Measurements from ENCODE around the gene CT45A9. TPM values are rescaled to one million over a fixed set of nuclear protein-coding genes. Genes with fewer than 3 reads are reported as not detected.
"Not testable (repeated sequence)": the region's sequence is repeated elsewhere in the genome, so short reads cannot be mapped to it uniquely, and the experiment has no call there.

CT45A9 gene
- not detected for total RNA-seq

DNA sequence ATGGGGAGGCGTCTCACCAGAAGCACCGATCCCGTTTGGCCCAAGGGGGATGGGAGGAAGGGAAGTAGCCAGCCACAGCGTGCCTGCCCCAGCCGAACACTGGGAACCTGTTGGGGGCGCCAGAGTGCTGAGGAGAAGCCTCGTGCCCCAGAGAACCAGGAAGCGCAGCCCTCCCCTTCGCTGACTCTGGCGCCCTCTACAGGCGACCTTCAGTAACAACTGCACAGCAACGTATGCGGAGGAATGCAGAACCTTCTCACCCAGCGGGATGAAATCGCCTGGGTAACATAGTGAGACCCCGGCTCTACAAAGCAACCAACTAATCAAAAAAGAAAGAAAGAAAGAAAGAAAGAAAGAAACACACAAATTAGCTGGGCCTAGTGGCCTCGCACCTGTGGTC lies at the start of gene CT45A9:
TSS of gene CT45A9 (minus strand) at position 101 of the 400 bp plus-strand sequence. CDS start 3,751 bp downstream, outside the sequence.
- H3K4me3 ChIP-seq (ENCODE audit: low read length in 3 of 3); H3K4me1 ChIP-seq (ENCODE audit: control insufficient read depth in 3 of 3, insufficient read depth in 3 of 3, low read length in 3 of 3); H3K9me3 ChIP-seq (ENCODE audit: control insufficient read depth in 3 of 3, low read length in 3 of 3); H3K9ac ChIP-seq (ENCODE audit: low read depth in 1 of 3, low read length in 3 of 3); H3K27ac ChIP-seq (ENCODE audit: low read depth, low read length); H3K36me3 ChIP-seq (ENCODE audit: control insufficient read depth in 3 of 3, insufficient read depth in 3 of 3, low read length in 3 of 3); H3K27me3 ChIP-seq (ENCODE audit: control insufficient read depth in 3 of 3, insufficient read depth in 3 of 3, low read length in 3 of 3): not testable (repeated sequence)

GRCh38 chrX:135920516-135920915 lies 48.9 kb upstream of the CT45A9 start:
- not testable (repeated sequence) for H3K27ac ChIP-seq (ENCODE audit: low read depth, low read length); H3K36me3 ChIP-seq (ENCODE audit: control insufficient read depth in 3 of 3, insufficient read depth in 3 of 3, low read length in 3 of 3); H3K4me1 ChIP-seq (ENCODE audit: control insufficient read depth in 3 of 3, insufficient read depth in 3 of 3, low read length in 3 of 3); H3K9ac ChIP-seq (ENCODE audit: low read depth in 1 of 3, low read length in 3 of 3); H3K9me3 ChIP-seq (ENCODE audit: control insufficient read depth in 3 of 3, low read length in 3 of 3); H3K4me3 ChIP-seq (ENCODE audit: low read length in 3 of 3); H3K27me3 ChIP-seq (ENCODE audit: control insufficient read depth in 3 of 3, insufficient read depth in 3 of 3, low read length in 3 of 3)

DNA sequence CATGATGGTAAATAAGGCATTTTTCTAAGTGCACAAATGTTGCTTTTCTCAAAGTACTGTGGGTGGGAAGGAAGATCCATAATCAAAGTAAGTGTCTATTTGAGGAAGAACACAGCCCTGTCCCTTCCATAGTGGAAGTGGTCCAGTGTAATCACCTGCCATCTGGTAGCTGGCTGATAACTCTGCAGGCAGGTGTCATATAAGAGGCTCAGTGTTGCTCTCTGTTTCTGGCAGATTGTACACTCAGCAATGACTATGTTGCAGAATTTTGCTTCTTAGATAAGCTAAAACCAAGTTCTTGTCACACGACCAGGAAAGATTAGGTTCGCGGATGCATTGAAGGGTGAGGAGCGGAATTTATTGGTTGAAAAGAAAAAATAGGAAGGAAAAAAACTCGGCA lies 42.8 kb upstream of the CT45A9 start:
- Histone ChIP-seq H3K4me1 (ENCODE audit: control insufficient read depth in 3 of 3, insufficient read depth in 3 of 3, low read length in 3 of 3) (no peaks in the 10 kb centered on the region), H3K27me3 (ENCODE audit: control insufficient read depth in 3 of 3, insufficient read depth in 3 of 3, low read length in 3 of 3) (peaks cover 0 to 4% (median 0%) of the 10 kb centered on the region in 3 donors), H3K9me3 (ENCODE audit: control insufficient read depth in 3 of 3, low read length in 3 of 3) (no peaks in the 10 kb centered on the region), H3K27ac (ENCODE audit: low read depth, low read length) (no peak overlapping the region), H3K9ac (ENCODE audit: low read depth in 1 of 3, low read length in 3 of 3) (no peak overlapping the region), H3K4me3 (ENCODE audit: low read length in 3 of 3) (no peak overlapping the region), H3K36me3 (ENCODE audit: control insufficient read depth in 3 of 3, insufficient read depth in 3 of 3, low read length in 3 of 3) (no peaks in the 10 kb centered on the region)

- H3K9me3 ChIP-seq (ENCODE audit: control insufficient read depth in 3 of 3, low read length in 3 of 3) = no peaks in the 10 kb centered on the region
- no peak overlapping the region for H3K4me3 ChIP-seq (ENCODE audit: low read length in 3 of 3)
- no peaks in the 10 kb centered on the region for H3K4me1 ChIP-seq (ENCODE audit: control insufficient read depth in 3 of 3, insufficient read depth in 3 of 3, low read length in 3 of 3)
- H3K36me3 ChIP-seq (ENCODE audit: control insufficient read depth in 3 of 3, insufficient read depth in 3 of 3, low read length in 3 of 3) = no peaks in the 10 kb centered on the region
- H3K9ac ChIP-seq (ENCODE audit: low read depth in 1 of 3, low read length in 3 of 3) = no peak overlapping the region
- no peak overlapping the region for H3K27ac ChIP-seq (ENCODE audit: low read depth, low read length)
- H3K27me3 ChIP-seq (ENCODE audit: control insufficient read depth in 3 of 3, insufficient read depth in 3 of 3, low read length in 3 of 3) = no peaks in the 10 kb centered on the region
Observed at GRCh38 chrX:135910251-135910650, 38.6 kb upstream of the CT45A9 start.

DNA sequence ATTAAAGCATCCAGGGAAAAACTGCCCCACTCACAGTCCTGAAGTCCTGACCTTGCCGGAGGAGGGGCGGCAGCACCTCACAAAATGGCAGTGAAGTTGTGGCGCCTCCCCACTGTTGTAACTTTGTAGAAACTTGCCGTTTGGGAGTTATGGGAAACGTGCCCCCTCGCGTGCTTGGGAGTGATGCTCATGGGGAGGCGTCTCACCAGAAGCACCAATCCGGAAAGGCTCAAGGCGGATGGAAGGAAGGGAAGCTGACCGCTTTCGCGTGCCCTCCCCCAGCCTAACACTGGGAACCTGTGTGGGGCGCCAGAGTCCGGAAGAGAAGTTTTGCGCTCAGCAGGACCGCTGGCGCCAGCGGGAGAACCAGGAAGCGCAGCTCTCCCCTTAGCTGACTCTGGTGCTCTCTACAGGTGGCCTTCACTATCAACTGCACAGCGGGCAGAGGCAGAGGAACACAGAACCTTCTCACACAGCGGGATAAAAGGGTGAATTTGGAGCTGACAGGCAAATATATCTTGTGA lies 21.7 kb upstream of the CT45A9 start, which contains the start of the genes CT45A10 and SAGE1:
TSS of gene CT45A10 (minus strand) at position 151 of the 524 bp plus-strand sequence. CDS start 8,100 bp downstream, outside the sequence.
TSS of gene SAGE1 (plus strand) at position 423 of the 524 bp plus-strand sequence. CDS start 2,527 bp downstream, outside the sequence.
- Histone ChIP-seq H3K27me3 (ENCODE audit: control insufficient read depth in 3 of 3, insufficient read depth in 3 of 3, low read length in 3 of 3) (no peaks in the 10 kb centered on the region), H3K4me3 (ENCODE audit: low read length in 3 of 3) (no peak within 1 kb of the TSS), H3K27ac (ENCODE audit: low read depth, low read length) (no peak within 1 kb of the TSS), H3K4me1 (ENCODE audit: control insufficient read depth in 3 of 3, insufficient read depth in 3 of 3, low read length in 3 of 3) (no peaks in the 10 kb centered on the region), H3K9me3 (ENCODE audit: control insufficient read depth in 3 of 3, low read length in 3 of 3) (peaks cover 0 to 3% (median 0%) of the 10 kb centered on the region in 3 donors), H3K9ac (ENCODE audit: low read depth in 1 of 3, low read length in 3 of 3) (no peak within 1 kb of the TSS), H3K36me3 (ENCODE audit: control insufficient read depth in 3 of 3, insufficient read depth in 3 of 3, low read length in 3 of 3) (no peaks in the 10 kb centered on the region)

DNA sequence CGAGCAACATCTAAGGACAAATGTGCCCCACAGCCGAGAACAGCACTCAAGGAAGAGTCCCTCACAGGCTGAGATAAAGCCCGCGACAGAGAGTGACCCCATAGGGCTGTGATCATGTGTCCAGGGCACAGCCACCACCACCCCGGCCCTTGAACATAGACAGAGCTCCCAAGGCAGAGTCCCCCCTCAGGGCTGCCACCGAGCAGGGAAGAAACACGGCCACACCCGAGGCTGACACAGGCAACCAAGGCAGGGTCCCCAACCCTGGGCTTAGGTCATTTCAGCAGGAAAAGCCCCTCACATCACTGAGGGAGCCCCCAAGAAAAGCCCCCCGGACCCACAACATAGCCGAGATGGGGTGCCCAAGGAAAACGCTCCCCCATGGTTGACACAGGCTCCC lies 21.2 kb upstream of the CT45A9 start:
- Histone ChIP-seq H3K9ac (ENCODE audit: low read depth in 1 of 3, low read length in 3 of 3) (no peak overlapping the region), H3K4me1 (ENCODE audit: control insufficient read depth in 3 of 3, insufficient read depth in 3 of 3, low read length in 3 of 3) (no peaks in the 10 kb centered on the region), H3K9me3 (ENCODE audit: control insufficient read depth in 3 of 3, low read length in 3 of 3) (peaks cover 0 to 3% (median 0%) of the 10 kb centered on the region in 3 donors), H3K27ac (ENCODE audit: low read depth, low read length) (no peak overlapping the region), H3K36me3 (ENCODE audit: control insufficient read depth in 3 of 3, insufficient read depth in 3 of 3, low read length in 3 of 3) (no peaks in the 10 kb centered on the region), H3K27me3 (ENCODE audit: control insufficient read depth in 3 of 3, insufficient read depth in 3 of 3, low read length in 3 of 3) (no peaks in the 10 kb centered on the region), H3K4me3 (ENCODE audit: low read length in 3 of 3) (no peak overlapping the region)

DNA sequence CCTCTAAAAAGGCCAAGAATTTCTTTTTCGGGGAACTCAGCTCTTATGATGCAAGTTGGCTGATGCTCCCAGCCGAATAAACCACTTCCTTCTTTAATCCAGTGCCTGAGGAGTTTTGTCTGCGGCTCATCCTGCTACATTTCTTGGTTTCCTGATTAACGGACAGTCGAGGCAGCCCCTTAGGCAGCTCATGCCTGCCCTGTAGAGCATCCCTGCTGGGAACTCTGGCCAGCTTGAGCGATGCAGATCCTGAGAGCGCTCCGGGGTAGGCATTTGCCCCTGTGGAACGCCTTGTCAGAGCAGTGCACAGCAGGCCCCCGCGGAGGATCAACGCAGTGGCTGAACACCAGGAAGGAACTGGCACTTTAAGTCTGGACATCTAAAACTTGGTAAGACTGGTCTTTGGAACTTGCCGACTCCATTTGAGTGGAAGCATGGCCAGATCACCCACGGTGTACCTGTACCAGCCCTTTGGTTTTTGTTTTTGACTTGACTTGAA lies 18.5 kb upstream of the CT45A9 start:
- peaks cover 0 to 3% (median 0%) of the 10 kb centered on the region in 3 donors for H3K9me3 ChIP-seq (ENCODE audit: control insufficient read depth in 3 of 3, low read length in 3 of 3)
- H3K27ac ChIP-seq (ENCODE audit: low read depth, low read length) = no peak overlapping the region
- H3K27me3 ChIP-seq (ENCODE audit: control insufficient read depth in 3 of 3, insufficient read depth in 3 of 3, low read length in 3 of 3) = no peaks in the 10 kb centered on the region
- H3K36me3 ChIP-seq (ENCODE audit: control insufficient read depth in 3 of 3, insufficient read depth in 3 of 3, low read length in 3 of 3) = no peaks in the 10 kb centered on the region
- no peak overlapping the region for H3K4me3 ChIP-seq (ENCODE audit: low read length in 3 of 3)
- no peak overlapping the region for H3K9ac ChIP-seq (ENCODE audit: low read depth in 1 of 3, low read length in 3 of 3)
- H3K4me1 ChIP-seq (ENCODE audit: control insufficient read depth in 3 of 3, insufficient read depth in 3 of 3, low read length in 3 of 3) = no peaks in the 10 kb centered on the region

DNA sequence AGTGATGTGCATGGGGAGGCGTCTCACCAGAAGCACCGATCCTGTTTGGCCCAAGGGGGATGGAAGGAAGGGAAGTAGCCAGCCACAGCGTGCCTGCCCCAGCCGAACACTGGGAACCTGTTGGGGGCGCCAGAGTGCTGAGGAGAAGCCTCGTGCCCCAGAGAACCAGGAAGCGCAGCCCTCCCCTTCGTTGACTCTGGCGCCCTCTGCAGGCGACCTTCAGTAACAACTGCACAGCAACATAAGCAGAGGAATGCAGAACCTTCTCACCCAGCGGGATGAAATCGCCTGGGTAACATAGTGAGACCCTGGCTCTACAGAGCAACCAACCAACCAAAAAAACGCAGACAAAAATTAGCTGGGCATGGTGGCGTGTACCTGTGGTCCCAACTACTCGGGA lies 17.4 kb upstream of the CT45A9 start:
- not testable (repeated sequence) for H3K36me3 ChIP-seq (ENCODE audit: control insufficient read depth in 3 of 3, insufficient read depth in 3 of 3, low read length in 3 of 3); H3K4me3 ChIP-seq (ENCODE audit: low read length in 3 of 3); H3K27ac ChIP-seq (ENCODE audit: low read depth, low read length); H3K9ac ChIP-seq (ENCODE audit: low read depth in 1 of 3, low read length in 3 of 3); H3K27me3 ChIP-seq (ENCODE audit: control insufficient read depth in 3 of 3, insufficient read depth in 3 of 3, low read length in 3 of 3); H3K9me3 ChIP-seq (ENCODE audit: control insufficient read depth in 3 of 3, low read length in 3 of 3); H3K4me1 ChIP-seq (ENCODE audit: control insufficient read depth in 3 of 3, insufficient read depth in 3 of 3, low read length in 3 of 3)

- H3K27ac ChIP-seq (ENCODE audit: low read depth, low read length); H3K9me3 ChIP-seq (ENCODE audit: control insufficient read depth in 3 of 3, low read length in 3 of 3); H3K9ac ChIP-seq (ENCODE audit: low read depth in 1 of 3, low read length in 3 of 3); H3K36me3 ChIP-seq (ENCODE audit: control insufficient read depth in 3 of 3, insufficient read depth in 3 of 3, low read length in 3 of 3); H3K4me1 ChIP-seq (ENCODE audit: control insufficient read depth in 3 of 3, insufficient read depth in 3 of 3, low read length in 3 of 3); H3K4me3 ChIP-seq (ENCODE audit: low read length in 3 of 3); H3K27me3 ChIP-seq (ENCODE audit: control insufficient read depth in 3 of 3, insufficient read depth in 3 of 3, low read length in 3 of 3): not testable (repeated sequence)
Observed at GRCh38 chrX:135888230-135888629, 16.6 kb upstream of the CT45A9 start.

GRCh38 chrX:135882741-135883140 lies 11.1 kb upstream of the CT45A9 start:
- H3K9me3 ChIP-seq (ENCODE audit: control insufficient read depth in 3 of 3, low read length in 3 of 3); H3K4me3 ChIP-seq (ENCODE audit: low read length in 3 of 3); H3K4me1 ChIP-seq (ENCODE audit: control insufficient read depth in 3 of 3, insufficient read depth in 3 of 3, low read length in 3 of 3); H3K27me3 ChIP-seq (ENCODE audit: control insufficient read depth in 3 of 3, insufficient read depth in 3 of 3, low read length in 3 of 3); H3K9ac ChIP-seq (ENCODE audit: low read depth in 1 of 3, low read length in 3 of 3); H3K36me3 ChIP-seq (ENCODE audit: control insufficient read depth in 3 of 3, insufficient read depth in 3 of 3, low read length in 3 of 3); H3K27ac ChIP-seq (ENCODE audit: low read depth, low read length): not testable (repeated sequence)
